Liver (tissue), 9 donors: ENCODE data around the gene INTS1. TPM values are rescaled to one million over a fixed set of nuclear protein-coding genes. Genes with fewer than 3 reads are reported as not detected.
A peak's percentile ranks its signal among the peaks of the same experiment; 100 is the strongest.

ENCODE experiments used
- DNase-seq: peaks from one replicate; pipeline ENCODE4 v3.0.0-alpha.2; 2017; ENCODE audit warnings: low spot score
- H3K27ac ChIP-seq, 2 donors: one replicate each; pipeline ENCODE4 v1.7.0; 2013; ENCODE audit warnings: inconsistent platforms in 2 of 2, low read length in 2 of 2, control low read depth in 1 of 2, low read depth in 1 of 2, mild to moderate bottlenecking in 1 of 2
- H3K27me3 ChIP-seq, 4 donors: one replicate each; pipeline versions ENCODE4 v1.6.1 to v1.7.0; 2013; ENCODE audit warnings: low read length in 3 of 4, inconsistent platforms in 1 of 4, mild to moderate bottlenecking in 1 of 4, moderate library complexity in 1 of 4; ENCODE audit not compliant: control insufficient read depth in 4 of 4, insufficient read depth in 4 of 4
- H3K36me3 ChIP-seq, 4 donors: one replicate each; pipeline versions ENCODE4 v1.6.1 to v1.7.0; 2013; ENCODE audit warnings: low read length in 3 of 4, mild to moderate bottlenecking in 3 of 4, low read depth in 1 of 4, moderate library complexity in 1 of 4; ENCODE audit not compliant: control insufficient read depth in 4 of 4, insufficient read depth in 3 of 4
- H3K4me1 ChIP-seq, 4 donors: one replicate each; pipeline versions ENCODE4 v1.6.1 to v1.7.0; 2013; ENCODE audit warnings: low read length in 3 of 4, mild to moderate bottlenecking in 3 of 4, moderate library complexity in 1 of 4; ENCODE audit not compliant: control insufficient read depth in 4 of 4, insufficient read depth in 4 of 4
- H3K4me3 ChIP-seq, 3 donors: one replicate each; pipeline versions ENCODE4 v1.6.1 to v1.7.0; 2013; ENCODE audit warnings: low read length in 3 of 3, control low read depth in 1 of 3, low read depth in 1 of 3, mild to moderate bottlenecking in 1 of 3
- H3K9ac ChIP-seq, 2 donors: one replicate each; pipeline ENCODE4 v1.7.0; 2013; ENCODE audit warnings: low read length in 2 of 2, mild to moderate bottlenecking in 2 of 2, moderate library complexity in 2 of 2, control low read depth in 1 of 2, low read depth in 1 of 2
- H3K9me3 ChIP-seq, 4 donors: one replicate each; pipeline versions ENCODE4 v1.6.1 to v1.7.0; 2013; ENCODE audit warnings: low read length in 3 of 4; ENCODE audit not compliant: control insufficient read depth in 4 of 4
- CTCF ChIP-seq: fragments of 150-350 bp; IDR thresholded peaks from 2 replicates; pipeline ENCODE4 v1.5.1; 2017; ENCODE audit warnings: improper control_type of control experiment, low read depth, low read length; ENCODE audit not compliant: missing input control
- EGR1 ChIP-seq, 2 donors: IDR thresholded peaks; 2 replicates each; pipeline ENCODE4 v1.6.1; 2016 to 2018; ENCODE audit warnings: antibody characterized with exemption in 2 of 2, low read depth in 2 of 2
- FOXA1 ChIP-seq: IDR thresholded peaks from 2 replicates; pipeline ENCODE4 v1.6.1; 2016; ENCODE audit warnings: antibody characterized with exemption
- FOXA2 ChIP-seq: IDR thresholded peaks from 2 replicates; pipeline ENCODE4 v1.6.1; 2016; ENCODE audit warnings: antibody characterized with exemption
- GABPA ChIP-seq, 2 donors: IDR thresholded peaks in 1 of 2; conservative IDR thresholded peaks in 1 of 2; 2 replicates each; pipeline ENCODE4 v1.6.1; 2016; ENCODE audit warnings: antibody characterized with exemption in 2 of 2, mild to moderate bottlenecking in 1 of 2, moderate library complexity in 1 of 2
- HNF4A ChIP-seq, 2 donors: conservative IDR thresholded peaks; 2 replicates each; pipeline ENCODE4 v1.6.1; 2016; ENCODE audit warnings: antibody characterized with exemption in 2 of 2, mild to moderate bottlenecking in 2 of 2
- HNF4G ChIP-seq: IDR thresholded peaks from 2 replicates; pipeline ENCODE4 v1.6.1; 2016; ENCODE audit warnings: antibody characterized with exemption
- JUND ChIP-seq, 2 donors: IDR thresholded peaks; 2 replicates each; pipeline ENCODE4 v1.6.1; 2016; ENCODE audit warnings: antibody characterized with exemption in 2 of 2
- MAX ChIP-seq: IDR thresholded peaks from 2 replicates; pipeline ENCODE4 v1.6.1; 2016; ENCODE audit warnings: antibody characterized with exemption
- NR2F2 ChIP-seq: IDR thresholded peaks from 2 replicates; pipeline ENCODE4 v1.6.1; 2016; ENCODE audit warnings: antibody characterized with exemption
- RAD21 ChIP-seq, 2 donors: IDR thresholded peaks; 2 replicates each; pipeline ENCODE4 v1.6.1; 2016; ENCODE audit warnings: antibody characterized with exemption in 2 of 2, mild to moderate bottlenecking in 2 of 2
- RXRA ChIP-seq, 2 donors: IDR thresholded peaks; 2 replicates each; pipeline ENCODE4 v1.6.1; 2017 to 2018; ENCODE audit warnings: antibody characterized with exemption in 2 of 2, mild to moderate bottlenecking in 1 of 2
- SP1 ChIP-seq: IDR thresholded peaks from 2 replicates; pipeline ENCODE4 v1.6.1; 2018; ENCODE audit warnings: antibody characterized with exemption, mild to moderate bottlenecking
- YY1 ChIP-seq: IDR thresholded peaks from 2 replicates; pipeline ENCODE4 v1.6.1; 2016; ENCODE audit warnings: antibody characterized with exemption, mild to moderate bottlenecking
- WGBS: extraction: QIAGEN DNeasy Blood & Tissue Kit; methylation state at CpG from one replicate; pipeline ENCODE4 v1.1.7; 2013; 5-methylcytosine and 5-hydroxymethylcytosine counted together
- polyA plus RNA-seq, 2 donors: library from polyadenylated mRNA; stranded (reverse) in 1 of 2; unstranded in 1 of 2; fragments of 200-250 nt in 1 of 2; fragments of >200 nt in 1 of 2; fragmentation: Nextera tagmentation in 1 of 2; extraction: Ambion mirVana in 1 of 2; gene quantifications; one replicate each; pipeline versions ENCODE4 v1.2.1 to v1.2.3, GENCODE V29; 2013 to 2015
- total RNA-seq, 2 donors: library from RNA; depleted of rRNA; stranded (reverse); fragments of >200 nt; gene quantifications; one replicate each; pipeline ENCODE4 v1.2.3, GENCODE V29; 2014
- TF ChIP-seq, protein P1 (sequence below): IDR thresholded peaks from 2 replicates; pipeline ENCODE4 v1.6.1; 2016; ENCODE audit warnings: antibody characterized with exemption
- TF ChIP-seq, protein P2 (sequence below): IDR thresholded peaks from 2 replicates; pipeline ENCODE4 v1.6.1; 2016; ENCODE audit warnings: antibody characterized with exemption
- donor health status: healthy.
- donor health status: healthy.
- donor health status: healthy.
- donor health status: healthy.
- donor health status: healthy.

INTS1 gene
- total and polyA plus RNA-seq, 4 donors, result 14.6 to 37.9 (median 30.7) TPM

DNA sequence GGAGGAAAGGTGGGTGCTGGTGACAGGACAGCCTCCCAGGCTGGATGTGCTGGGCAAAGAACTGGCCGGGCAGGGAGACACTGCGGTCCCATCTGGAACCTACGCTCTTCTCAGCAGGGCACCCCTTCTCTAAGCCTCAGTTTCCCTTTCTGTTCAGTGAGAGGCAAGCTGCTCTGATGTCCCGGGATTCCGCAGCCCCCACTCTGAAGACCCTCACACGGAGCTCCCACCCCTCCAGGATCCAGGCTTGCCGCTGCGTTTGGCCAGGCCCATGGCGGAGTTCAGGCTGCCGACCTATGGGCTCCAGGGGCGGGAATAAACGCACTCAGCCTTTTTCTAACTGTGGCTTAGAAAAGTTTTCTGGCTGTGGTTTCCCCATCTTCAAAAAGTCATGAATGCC, 10.2 kb upstream of the INTS1 start:
- Histone ChIP-seq H3K36me3 (no peaks in the 10 kb centered on the region), H3K27ac (no peak overlapping the region), H3K9ac (no peak overlapping the region), H3K9me3 (no peaks in the 10 kb centered on the region), H3K4me1 (peaks cover 0 to 2% (median 0%) of the 10 kb centered on the region in 4 donors), H3K27me3 (no peaks in the 10 kb centered on the region), H3K4me3 (no peak overlapping the region)
- DNase-seq, result no peak
- WGBS, result 86% methylated on average over 12 of the region's 12 CpGs
- TF ChIP-seq NR2F2 (no peak), YY1 (no peak), FOXA2 (no peak), EGR1 (IDR thresholded peaks at IDR 0.05; ENCODE audit: low read depth in 2 of 2) (no peak), FOXA1 (no peak), CTCF (no peak), HNF4G (no peak), SP1 (no peak), RAD21 (IDR thresholded peaks at IDR 0.05) (no peak), JUND (IDR thresholded peaks at IDR 0.05) (no peak), RXRA (IDR thresholded peaks at IDR 0.05) (no peak), HNF4A (conservative IDR thresholded peaks at IDR 0.05) (no peak)
- TF ChIP-seq, protein P1, sequence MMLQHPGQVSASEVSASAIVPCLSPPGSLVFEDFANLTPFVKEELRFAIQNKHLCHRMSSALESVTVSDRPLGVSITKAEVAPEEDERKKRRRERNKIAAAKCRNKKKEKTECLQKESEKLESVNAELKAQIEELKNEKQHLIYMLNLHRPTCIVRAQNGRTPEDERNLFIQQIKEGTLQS, result no peak
- TF ChIP-seq, protein P2, sequence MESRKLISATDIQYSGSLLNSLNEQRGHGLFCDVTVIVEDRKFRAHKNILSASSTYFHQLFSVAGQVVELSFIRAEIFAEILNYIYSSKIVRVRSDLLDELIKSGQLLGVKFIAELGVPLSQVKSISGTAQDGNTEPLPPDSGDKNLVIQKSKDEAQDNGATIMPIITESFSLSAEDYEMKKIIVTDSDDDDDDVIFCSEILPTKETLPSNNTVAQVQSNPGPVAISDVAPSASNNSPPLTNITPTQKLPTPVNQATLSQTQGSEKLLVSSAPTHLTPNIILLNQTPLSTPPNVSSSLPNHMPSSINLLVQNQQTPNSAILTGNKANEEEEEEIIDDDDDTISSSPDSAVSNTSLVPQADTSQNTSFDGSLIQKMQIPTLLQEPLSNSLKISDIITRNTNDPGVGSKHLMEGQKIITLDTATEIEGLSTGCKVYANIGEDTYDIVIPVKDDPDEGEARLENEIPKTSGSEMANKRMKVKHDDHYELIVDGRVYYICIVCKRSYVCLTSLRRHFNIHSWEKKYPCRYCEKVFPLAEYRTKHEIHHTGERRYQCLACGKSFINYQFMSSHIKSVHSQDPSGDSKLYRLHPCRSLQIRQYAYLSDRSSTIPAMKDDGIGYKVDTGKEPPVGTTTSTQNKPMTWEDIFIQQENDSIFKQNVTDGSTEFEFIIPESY, result no peak

DNA sequence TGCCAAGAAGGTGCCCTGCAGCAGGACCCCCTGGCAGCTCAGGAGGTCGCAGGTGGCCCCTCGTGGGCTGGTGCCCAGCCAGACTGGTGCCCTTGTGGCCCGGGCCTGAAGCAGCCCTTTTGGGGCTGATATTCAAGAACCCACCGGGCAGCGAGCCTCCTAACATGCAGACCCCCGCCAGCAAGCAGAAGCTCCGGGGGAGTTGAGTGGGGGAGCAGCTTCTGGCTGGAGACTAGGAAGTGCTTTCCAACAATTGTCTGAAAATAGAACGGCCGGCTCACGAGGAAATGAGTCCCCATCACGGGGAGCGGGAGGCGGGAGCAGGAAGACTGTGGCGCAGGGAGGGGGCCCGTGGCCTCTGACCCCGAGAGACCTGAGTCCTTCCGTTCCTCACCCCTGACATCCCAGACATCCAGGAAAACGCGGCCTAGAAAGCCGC, 9.5 kb upstream of the INTS1 start:
- Histone ChIP-seq H3K36me3 (no peaks in the 10 kb centered on the region), H3K27me3 (no peaks in the 10 kb centered on the region), H3K4me1 (peaks cover 0 to 2% (median 0%) of the 10 kb centered on the region in 4 donors), H3K4me3 (no peak overlapping the region), H3K27ac (peak overlapping the region; percentile 31 to 54), H3K9me3 (no peaks in the 10 kb centered on the region), H3K9ac (no peak overlapping the region)
- no peak for DNase-seq
- 47% methylated on average over 20 of the region's 20 CpGs for WGBS
- peak; percentile 92 for TF ChIP-seq NR2F2
- TF ChIP-seq JUND (IDR thresholded peaks at IDR 0.05), result no peak

GRCh38 chr7:1512781-1513656, 8.8 kb upstream of the INTS1 start:
- TF ChIP-seq JUND (IDR thresholded peaks at IDR 0.05) (no peak), MAX (no peak), HNF4A (conservative IDR thresholded peaks at IDR 0.05) (no peak), SP1 (no peak), RXRA (IDR thresholded peaks at IDR 0.05) (no peak), FOXA2 (no peak), GABPA (IDR thresholded peaks at IDR 0.05 in 1 of 2, conservative IDR thresholded peaks at IDR 0.05 in 1 of 2) (no peak), NR2F2 (no peak), YY1 (no peak), CTCF (no peak)
- H3K27me3 ChIP-seq, result no peaks in the 10 kb centered on the region
- peak overlapping the region; percentile 31 to 54 for H3K27ac ChIP-seq
- H3K9me3 ChIP-seq, result no peaks in the 10 kb centered on the region
- H3K4me1 ChIP-seq, result peaks cover 0 to 2% (median 0%) of the 10 kb centered on the region in 4 donors
- no peak overlapping the region for H3K9ac ChIP-seq
- no peaks in the 10 kb centered on the region for H3K36me3 ChIP-seq
- H3K4me3 ChIP-seq, result no peak overlapping the region
- no peak for DNase-seq
- 70% methylated on average over 35 of the region's 35 CpGs for WGBS
